GM21723 (cell line): Measurements from ENCODE around the gene ETV2.
"Not testable (repeated sequence)": the region's sequence is repeated elsewhere in the genome, so short reads cannot be mapped to it uniquely, and the experiment has no call there.

Source experiments
- ATAC-seq: cut with Tn5 transposase; IDR thresholded peaks from one replicate; pipeline ENCODE4 v1.9.1; 2021; ENCODE audit warnings: mild to moderate bottlenecking, moderate library complexity; ENCODE audit not compliant: unreplicated experiment

The ETV2 gene

GRCh38 chr19:35641515-35642151 lies at the start of gene ETV2:
ETV2 (plus strand) TSS chr19:35641745; CDS start chr19:35642461, 716 bp downstream.
- no peak for ATAC-seq

GRCh38 chr19:35592226-35592625 lies 49.3 kb upstream of the ETV2 start:
- no peak for ATAC-seq

- ATAC-seq: not testable (repeated sequence)
Observed at GRCh38 chr19:35595026-35595425, 46.5 kb upstream of the ETV2 start.

GRCh38 chr19:35595928-35596327 lies 45.6 kb upstream of the ETV2 start:
- no peak for ATAC-seq

GRCh38 chr19:35596366-35596999 lies 45.1 kb upstream of the ETV2 start:
- ATAC-seq: no peak

GRCh38 chr19:35601971-35602370 lies 39.6 kb upstream of the ETV2 start:
- ATAC-seq: no peak

GRCh38 chr19:35604436-35604835 lies 37.1 kb upstream of the ETV2 start:
- not testable (repeated sequence) for ATAC-seq

- ATAC-seq: not testable (repeated sequence)
Observed at GRCh38 chr19:35607170-35607569, 34.4 kb upstream of the ETV2 start.

- no peak for ATAC-seq
Observed at GRCh38 chr19:35607661-35608060, 33.9 kb upstream of the ETV2 start.

- ATAC-seq: no peak
Observed at GRCh38 chr19:35608251-35608650, 33.3 kb upstream of the ETV2 start.

- no peak for ATAC-seq
Observed at GRCh38 chr19:35609851-35610353, 31.6 kb upstream of the ETV2 start.

- no peak for ATAC-seq
Observed at GRCh38 chr19:35612224-35612558, 29.4 kb upstream of the ETV2 start.

GRCh38 chr19:35612559-35613321 lies 28.8 kb upstream of the ETV2 start, which contains the start of gene HAUS5:
HAUS5 (plus strand) TSS chr19:35612735; CDS start chr19:35612795, 60 bp downstream.
- ATAC-seq: peak; percentile 78

- no peak for ATAC-seq
Observed at GRCh38 chr19:35613574-35613973, 28.0 kb upstream of the ETV2 start.

GRCh38 chr19:35615036-35615435 lies 26.5 kb upstream of the ETV2 start:
- no peak for ATAC-seq

- no peak for ATAC-seq
Observed at GRCh38 chr19:35618857-35619256, 22.7 kb upstream of the ETV2 start.

- no peak for ATAC-seq
Observed at GRCh38 chr19:35619290-35619923, 22.1 kb upstream of the ETV2 start.

- no peak for ATAC-seq
Observed at GRCh38 chr19:35620001-35620400, 21.5 kb upstream of the ETV2 start.

- ATAC-seq: no peak
Observed at GRCh38 chr19:35621708-35622107, 19.8 kb upstream of the ETV2 start.

- no peak for ATAC-seq
Observed at GRCh38 chr19:35622750-35623149, 18.8 kb upstream of the ETV2 start.

- ATAC-seq: no peak
Observed at GRCh38 chr19:35623327-35624010, 18.1 kb upstream of the ETV2 start.
